Hepatocyte (in vitro differentiated cells): ENCODE data around the gene ELAVL4.

Experiments
- EZH2 ChIP-seq: fragments of 200-600 bp; sonication (generic); IDR thresholded peaks from 2 replicates; pipeline ENCODE4 v1.6.1; 2016; ENCODE audit warnings: antibody characterized with exemption, mild to moderate bottlenecking, borderline replicate concordance
- EZH2phosphoT487 ChIP-seq: fragments of 200-600 bp; sonication (generic); IDR thresholded peaks from one replicate; pipeline ENCODE4 v1.6.1; 2018; ENCODE audit warnings: antibody characterized with exemption, mild to moderate bottlenecking, low read depth, moderate library complexity; ENCODE audit not compliant: unreplicated experiment, severe bottlenecking
- TF ChIP-seq, protein P1 (sequence below): fragments of 200-600 bp; sonication (generic); IDR thresholded peaks from 2 replicates; pipeline ENCODE4 v1.5.1; 2016; ENCODE audit warnings: antibody characterized with exemption, mild to moderate bottlenecking; ENCODE audit not compliant: poor library complexity

DNA sequence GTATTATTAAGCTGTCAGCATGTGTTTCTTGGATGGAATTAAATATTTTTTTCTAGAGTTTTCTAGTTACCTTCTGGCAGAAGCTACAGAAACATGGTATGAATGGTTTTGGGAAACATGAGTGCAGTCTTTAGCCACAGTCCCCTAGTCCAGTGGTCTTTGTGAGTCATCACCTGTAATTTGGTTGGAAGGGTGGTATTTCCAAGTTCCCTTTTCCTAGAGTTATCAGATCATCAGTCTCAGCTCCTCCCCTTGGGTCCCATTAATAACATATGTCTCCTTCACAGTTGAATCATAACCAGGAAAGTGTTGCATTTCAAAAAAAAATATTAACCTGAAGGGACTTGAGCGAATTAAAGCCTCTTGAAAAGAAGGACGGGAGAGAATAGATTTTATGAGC, 27.0 kb downstream of the ELAVL4 start:
- no peak for TF ChIP-seq EZH2
- TF ChIP-seq, protein P1, sequence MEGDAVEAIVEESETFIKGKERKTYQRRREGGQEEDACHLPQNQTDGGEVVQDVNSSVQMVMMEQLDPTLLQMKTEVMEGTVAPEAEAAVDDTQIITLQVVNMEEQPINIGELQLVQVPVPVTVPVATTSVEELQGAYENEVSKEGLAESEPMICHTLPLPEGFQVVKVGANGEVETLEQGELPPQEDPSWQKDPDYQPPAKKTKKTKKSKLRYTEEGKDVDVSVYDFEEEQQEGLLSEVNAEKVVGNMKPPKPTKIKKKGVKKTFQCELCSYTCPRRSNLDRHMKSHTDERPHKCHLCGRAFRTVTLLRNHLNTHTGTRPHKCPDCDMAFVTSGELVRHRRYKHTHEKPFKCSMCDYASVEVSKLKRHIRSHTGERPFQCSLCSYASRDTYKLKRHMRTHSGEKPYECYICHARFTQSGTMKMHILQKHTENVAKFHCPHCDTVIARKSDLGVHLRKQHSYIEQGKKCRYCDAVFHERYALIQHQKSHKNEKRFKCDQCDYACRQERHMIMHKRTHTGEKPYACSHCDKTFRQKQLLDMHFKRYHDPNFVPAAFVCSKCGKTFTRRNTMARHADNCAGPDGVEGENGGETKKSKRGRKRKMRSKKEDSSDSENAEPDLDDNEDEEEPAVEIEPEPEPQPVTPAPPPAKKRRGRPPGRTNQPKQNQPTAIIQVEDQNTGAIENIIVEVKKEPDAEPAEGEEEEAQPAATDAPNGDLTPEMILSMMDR, result no peak
- no peak for TF ChIP-seq EZH2phosphoT487
